Muscle layer of colon (tissue), 2 donors: Measurements from ENCODE around the gene GLRA2.

ENCODE experiments used
- H3K27ac ChIP-seq: one replicate; pipeline ENCODE4 v1.7.0; 2013; ENCODE audit warnings: low read depth, mild to moderate bottlenecking, low read length, moderate library complexity
- H3K27me3 ChIP-seq, 2 donors: one replicate each; pipeline ENCODE4 v1.7.0; 2013; ENCODE audit warnings: low read length in 2 of 2, mild to moderate bottlenecking in 2 of 2; ENCODE audit not compliant: insufficient read depth in 2 of 2, control insufficient read depth in 1 of 2
- H3K36me3 ChIP-seq: one replicate; pipeline ENCODE4 v1.7.0; 2013; ENCODE audit warnings: mild to moderate bottlenecking, low read length; ENCODE audit not compliant: insufficient read depth
- H3K4me1 ChIP-seq: one replicate; pipeline ENCODE4 v1.7.0; 2013; ENCODE audit warnings: mild to moderate bottlenecking, low read length; ENCODE audit not compliant: insufficient read depth
- H3K4me3 ChIP-seq, 2 donors: one replicate each; pipeline ENCODE4 v1.7.0; 2013; ENCODE audit warnings: low read length in 2 of 2, low read depth in 1 of 2, mild to moderate bottlenecking in 1 of 2, moderate library complexity in 1 of 2
- H3K9ac ChIP-seq: one replicate; pipeline ENCODE4 v1.7.0; 2013; ENCODE audit warnings: low read length
- H3K9me3 ChIP-seq: one replicate; pipeline ENCODE4 v1.7.0; 2013; ENCODE audit warnings: mild to moderate bottlenecking, low read length
- donor health status: abdominal sarcoma.
- donor health status: Adenocarcinoma of cecum.

Gene GLRA2

GRCh38 chrX:14529290-14529989 lies at the start of gene GLRA2:
Gene GLRA2 (plus strand): TSS chrX:14529536. CDS start chrX:14530058, 522 bp downstream.
- Histone ChIP-seq H3K9ac (no peak within 1 kb of the TSS), H3K4me3 (no peak within 1 kb of the TSS), H3K4me1 (no peaks in the 10 kb centered on the region), H3K36me3 (no peaks in the 10 kb centered on the region), H3K9me3 (no peaks in the 10 kb centered on the region), H3K27me3 (no peaks in the 10 kb centered on the region), H3K27ac (no peak within 1 kb of the TSS)

GRCh38 chrX:14489437-14489836 lies 39.9 kb upstream of the GLRA2 start:
- H3K9ac ChIP-seq: no peak overlapping the region
- H3K27me3 ChIP-seq: no peaks in the 10 kb centered on the region
- H3K9me3 ChIP-seq: no peaks in the 10 kb centered on the region
- H3K4me3 ChIP-seq: no peak overlapping the region
- no peaks in the 10 kb centered on the region for H3K4me1 ChIP-seq
- no peak overlapping the region for H3K27ac ChIP-seq
- no peaks in the 10 kb centered on the region for H3K36me3 ChIP-seq

GRCh38 chrX:14491689-14492088 lies 37.6 kb upstream of the GLRA2 start:
- Histone ChIP-seq H3K4me1 (peaks cover 3% of the 10 kb centered on the region), H3K9ac (no peak overlapping the region), H3K9me3 (no peaks in the 10 kb centered on the region), H3K27ac (no peak overlapping the region), H3K36me3 (no peaks in the 10 kb centered on the region), H3K27me3 (no peaks in the 10 kb centered on the region), H3K4me3 (no peak overlapping the region)

DNA sequence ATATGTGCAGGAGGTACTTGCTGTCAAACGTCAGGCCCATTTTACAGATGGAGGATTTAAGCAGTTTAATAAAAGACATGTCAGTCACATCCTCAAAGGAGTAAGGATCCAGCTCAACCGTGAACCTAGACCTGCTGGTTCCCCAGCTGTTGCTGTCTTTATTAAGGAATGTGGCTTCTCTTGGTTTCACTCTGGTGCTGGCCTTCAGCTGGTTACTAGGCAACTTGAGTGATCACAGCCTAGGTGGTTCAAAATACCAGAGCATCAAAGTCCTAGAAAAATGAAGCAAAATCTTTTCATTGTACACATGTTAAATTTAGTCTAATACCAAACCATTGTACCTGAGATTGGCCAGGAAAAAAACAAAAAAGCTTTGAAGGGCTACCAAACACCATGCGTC lies 32.7 kb upstream of the GLRA2 start:
- no peak overlapping the region for H3K9ac ChIP-seq
- H3K4me3 ChIP-seq: peak overlapping the region in 1 of 2 donors; percentile 3
- no peak overlapping the region for H3K27ac ChIP-seq
- H3K27me3 ChIP-seq: no peaks in the 10 kb centered on the region
- H3K9me3 ChIP-seq: no peaks in the 10 kb centered on the region
- no peaks in the 10 kb centered on the region for H3K36me3 ChIP-seq
- H3K4me1 ChIP-seq: peaks cover 5% of the 10 kb centered on the region

DNA sequence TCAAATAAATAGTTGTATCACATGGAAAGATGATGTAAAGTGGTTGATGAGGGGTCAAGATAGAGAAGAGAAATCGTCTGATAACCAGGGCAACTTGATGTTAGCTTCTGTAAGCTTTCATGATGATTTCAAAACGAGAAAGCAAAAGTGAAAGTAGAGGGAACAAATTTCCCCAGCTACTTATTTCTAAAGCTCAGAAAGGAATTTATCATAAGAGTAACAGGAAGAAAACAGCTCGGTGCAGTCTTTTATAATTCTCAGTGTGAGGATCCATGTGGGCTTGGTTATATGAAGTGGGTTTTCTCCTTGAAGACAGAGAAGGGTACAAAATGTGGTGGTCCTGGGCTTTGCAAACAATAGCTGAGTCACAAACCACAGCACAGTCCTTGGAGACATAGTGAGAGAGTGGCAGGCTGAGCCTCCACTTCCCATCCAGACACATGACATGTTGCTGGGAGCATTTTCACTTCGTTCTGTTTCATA lies 32.1 kb upstream of the GLRA2 start:
- no peaks in the 10 kb centered on the region for H3K36me3 ChIP-seq
- no peaks in the 10 kb centered on the region for H3K27me3 ChIP-seq
- peaks cover 5% of the 10 kb centered on the region for H3K4me1 ChIP-seq
- no peak overlapping the region for H3K27ac ChIP-seq
- peak overlapping the region in 1 of 2 donors; percentile 3 for H3K4me3 ChIP-seq
- H3K9ac ChIP-seq: no peak overlapping the region
- no peaks in the 10 kb centered on the region for H3K9me3 ChIP-seq

GRCh38 chrX:14501327-14501726 lies 28.0 kb upstream of the GLRA2 start:
- Histone ChIP-seq H3K4me3 (no peak overlapping the region), H3K9ac (no peak overlapping the region), H3K27ac (no peak overlapping the region), H3K36me3 (no peaks in the 10 kb centered on the region), H3K27me3 (no peaks in the 10 kb centered on the region), H3K9me3 (no peaks in the 10 kb centered on the region), H3K4me1 (peaks cover 13% of the 10 kb centered on the region)

DNA sequence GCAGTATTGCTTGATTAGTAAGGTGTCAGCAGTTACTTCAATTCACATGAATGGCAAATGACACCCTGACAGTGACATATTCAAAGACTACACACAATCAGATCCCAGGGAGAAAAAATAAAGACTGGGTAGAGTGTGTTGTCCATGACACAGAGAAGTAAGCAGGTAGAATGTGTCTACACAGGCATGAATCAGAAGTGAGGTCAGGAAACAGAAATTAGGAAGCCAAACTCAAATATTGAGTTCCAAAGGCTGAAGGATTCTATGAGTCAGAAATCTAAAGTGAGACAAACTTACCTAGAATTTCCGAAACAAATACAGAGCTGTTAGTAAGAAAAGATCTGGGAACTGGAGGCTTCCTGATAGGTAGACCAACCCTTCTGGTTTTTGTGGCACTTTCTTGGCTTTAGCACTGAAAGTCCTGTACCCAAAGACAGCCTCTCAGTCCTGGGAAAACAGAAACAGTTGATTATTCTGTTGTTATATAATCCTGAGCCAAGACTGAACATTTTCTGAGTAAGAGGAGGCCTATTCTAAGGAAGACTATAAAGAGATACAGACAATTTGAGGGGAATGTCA lies 24.3 kb upstream of the GLRA2 start:
- H3K27me3 ChIP-seq: no peaks in the 10 kb centered on the region
- H3K9ac ChIP-seq: no peak overlapping the region
- H3K36me3 ChIP-seq: no peaks in the 10 kb centered on the region
- H3K4me1 ChIP-seq: peaks cover 8% of the 10 kb centered on the region
- H3K27ac ChIP-seq: no peak overlapping the region
- H3K9me3 ChIP-seq: no peaks in the 10 kb centered on the region
- H3K4me3 ChIP-seq: no peak overlapping the region

DNA sequence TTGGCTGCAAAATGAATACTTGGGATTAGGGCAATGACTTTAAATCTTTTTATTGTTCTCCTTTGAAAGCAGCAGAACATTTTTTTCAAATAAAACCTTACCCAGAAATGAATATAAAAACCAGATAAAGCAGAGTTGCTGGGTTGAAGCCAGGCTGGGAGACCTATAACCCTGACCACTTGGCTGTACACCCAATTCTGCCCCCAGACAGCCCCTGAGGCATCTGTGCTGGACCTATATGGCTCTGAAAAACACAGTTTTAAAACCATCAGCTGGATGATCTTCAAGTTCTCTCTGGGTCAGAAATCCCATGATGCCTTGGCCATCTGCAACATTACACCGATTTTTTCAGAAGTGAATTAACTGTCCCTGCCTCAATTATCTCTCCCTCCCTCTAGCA lies 23.7 kb upstream of the GLRA2 start:
- peaks cover 8% of the 10 kb centered on the region for H3K4me1 ChIP-seq
- H3K27ac ChIP-seq: no peak overlapping the region
- no peak overlapping the region for H3K4me3 ChIP-seq
- H3K9ac ChIP-seq: no peak overlapping the region
- no peaks in the 10 kb centered on the region for H3K9me3 ChIP-seq
- H3K36me3 ChIP-seq: no peaks in the 10 kb centered on the region
- H3K27me3 ChIP-seq: no peaks in the 10 kb centered on the region

DNA sequence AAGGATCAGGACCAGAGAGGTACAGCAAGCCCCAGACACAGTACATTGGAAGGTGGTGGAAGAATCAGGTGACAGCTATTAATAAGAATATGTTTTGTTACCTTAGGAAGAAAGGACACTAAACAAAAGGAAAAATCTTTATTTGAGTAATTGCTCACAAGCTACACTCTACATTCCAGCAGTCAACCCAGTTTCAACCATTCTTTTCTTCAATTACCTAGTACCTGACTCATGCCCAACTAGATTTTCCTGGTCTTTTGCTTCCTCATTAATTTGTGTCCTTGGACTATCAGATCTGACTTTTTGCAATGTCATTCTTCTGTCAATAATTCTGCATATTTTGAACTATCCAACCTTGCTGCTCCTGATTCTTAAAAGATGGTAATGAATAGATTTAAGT lies 22.5 kb upstream of the GLRA2 start:
- Histone ChIP-seq H3K4me3 (no peak overlapping the region), H3K36me3 (no peaks in the 10 kb centered on the region), H3K27ac (no peak overlapping the region), H3K4me1 (peaks cover 8% of the 10 kb centered on the region), H3K9me3 (no peaks in the 10 kb centered on the region), H3K9ac (no peak overlapping the region), H3K27me3 (no peaks in the 10 kb centered on the region)

DNA sequence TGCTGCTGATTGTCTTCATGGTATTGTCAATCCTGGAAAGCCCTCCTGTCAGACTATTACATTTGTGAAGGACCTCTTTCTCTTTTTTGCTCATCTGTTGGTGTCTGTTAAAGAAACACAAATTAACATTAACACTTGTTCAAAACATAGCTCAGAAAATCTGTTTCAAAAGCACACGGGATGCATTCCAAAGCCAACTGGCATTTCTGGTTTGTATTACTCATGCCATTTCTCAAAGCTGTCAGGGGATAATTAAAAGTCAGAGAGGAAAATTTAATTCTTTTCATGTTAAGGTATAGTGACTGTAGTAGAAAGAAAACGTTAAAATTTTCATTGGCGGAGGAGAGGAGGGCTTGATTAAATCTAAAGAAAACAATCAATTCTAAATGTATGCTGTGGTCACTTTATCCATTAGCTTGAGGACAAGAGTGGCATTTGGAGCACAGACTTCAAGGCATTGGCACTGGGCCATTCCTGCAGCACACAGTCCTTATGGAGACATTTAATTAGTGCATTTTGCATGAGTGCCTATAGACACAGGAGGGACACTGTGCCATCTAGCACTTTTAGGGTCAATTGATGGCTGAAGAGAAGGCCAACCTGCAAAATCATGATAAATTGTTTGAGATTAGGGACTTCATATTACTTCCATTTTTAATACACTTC lies 21.2 kb upstream of the GLRA2 start:
- no peak overlapping the region for H3K27ac ChIP-seq
- no peaks in the 10 kb centered on the region for H3K36me3 ChIP-seq
- peak overlapping the region in 1 of 2 donors; percentile 8 for H3K4me3 ChIP-seq
- H3K4me1 ChIP-seq: peaks cover 8% of the 10 kb centered on the region
- no peak overlapping the region for H3K9ac ChIP-seq
- H3K27me3 ChIP-seq: no peaks in the 10 kb centered on the region
- H3K9me3 ChIP-seq: no peaks in the 10 kb centered on the region

- Histone ChIP-seq H3K9me3 (no peaks in the 10 kb centered on the region), H3K36me3 (no peaks in the 10 kb centered on the region), H3K4me3 (no peak overlapping the region), H3K9ac (no peak overlapping the region), H3K27ac (no peak overlapping the region), H3K4me1 (peaks cover 8% of the 10 kb centered on the region), H3K27me3 (no peaks in the 10 kb centered on the region)
Measured at GRCh38 chrX:14509325-14510057, 19.8 kb upstream of the GLRA2 start.
